Esophagus muscularis mucosa (tissue), 4 donors: ENCODE results near the gene NABP1. TPM values are rescaled to one million over a fixed set of nuclear protein-coding genes. Genes with fewer than 3 reads are reported as not detected.

ENCODE experiments used
- DNase-seq: peaks from one replicate; pipeline ENCODE4 v3.0.0-alpha.2; 2017; ENCODE audit errors: extremely low spot score
- H3K27ac ChIP-seq, 4 donors: fragments of 200-600 bp; sonication (generic); replicated peaks in 1 of 4; 1 replicate in 3 of 4; 2 replicates in 1 of 4; pipeline ENCODE4 v1.5.1; 2016 to 2019; ENCODE audit warnings: mild to moderate bottlenecking in 1 of 4
- H3K27me3 ChIP-seq, 4 donors: fragments of 200-600 bp; sonication (generic); one replicate each; pipeline versions ENCODE4 v1.5.1 to v1.6.0; 2016 to 2019
- H3K36me3 ChIP-seq, 4 donors: fragments of 200-600 bp; sonication (generic); one replicate each; pipeline ENCODE4 v1.5.1; 2016 to 2019
- H3K4me1 ChIP-seq, 4 donors: fragments of 200-600 bp; sonication (generic); one replicate each; pipeline ENCODE4 v1.5.1; 2016 to 2019
- H3K4me3 ChIP-seq, 4 donors: fragments of 200-600 bp; sonication (generic); 1 replicate in 2 of 4; 2 replicates in 2 of 4; pipeline ENCODE4 v1.5.1; 2016 to 2019; ENCODE audit warnings: mild to moderate bottlenecking in 4 of 4, moderate library complexity in 1 of 4
- H3K9me3 ChIP-seq, 4 donors: fragments of 200-600 bp; sonication (generic); 1 replicate in 3 of 4; 2 replicates in 1 of 4; pipeline ENCODE4 v1.5.1; 2016 to 2019
- EP300 ChIP-seq: sonication (generic); formaldehyde crosslinking; IDR thresholded peaks from one replicate; pipeline ENCODE4 v1.6.1; 2017; ENCODE audit warnings: antibody characterized with exemption
- POLR2A ChIP-seq: fragments of 450-650 bp; IDR thresholded peaks from one replicate; pipeline ENCODE4 v1.6.1; 2017; ENCODE audit warnings: antibody characterized with exemption, moderate library complexity, mild to moderate bottlenecking, low read depth
- POLR2AphosphoS5 ChIP-seq, 2 donors: sonication (generic); formaldehyde crosslinking; IDR thresholded peaks; one replicate each; pipeline ENCODE4 v1.6.1; 2017; ENCODE audit warnings: antibody characterized with exemption in 2 of 2
- WGBS: methylation state at CpG from one replicate; pipeline ENCODE4 v1.1.5; 2018; 5-methylcytosine and 5-hydroxymethylcytosine counted together
- intact Hi-C: fragments of 100-400 bp; cut with DNase I; formaldehyde crosslinking; loops from one replicate; pipeline ENCODE4 v1.15.1; 2023
- total RNA-seq, 4 donors: library from RNA; depleted of rRNA; stranded (reverse); fragments of >200 nt; gene quantifications; one replicate each; pipeline versions ENCODE4 v1.1.0 to v1.2.1, GENCODE V29; 2016
- TF ChIP-seq, protein P1 (sequence below), 3 experiments: fragments of 200-600 bp in 2 of 3; fragments of 450-650 bp in 1 of 3; sonication (generic) in 2 of 3; IDR thresholded peaks; one replicate each; pipeline ENCODE4 v1.5.1; 2017 to 2019; ENCODE audit warnings: antibody characterized with exemption in 3 of 3, mild to moderate bottlenecking in 2 of 3, moderate library complexity in 1 of 3

The NABP1 gene
- total RNA-seq, 4 donors from 2014 or later: 4.2 to 27.8 (median 8.0) TPM

DNA sequence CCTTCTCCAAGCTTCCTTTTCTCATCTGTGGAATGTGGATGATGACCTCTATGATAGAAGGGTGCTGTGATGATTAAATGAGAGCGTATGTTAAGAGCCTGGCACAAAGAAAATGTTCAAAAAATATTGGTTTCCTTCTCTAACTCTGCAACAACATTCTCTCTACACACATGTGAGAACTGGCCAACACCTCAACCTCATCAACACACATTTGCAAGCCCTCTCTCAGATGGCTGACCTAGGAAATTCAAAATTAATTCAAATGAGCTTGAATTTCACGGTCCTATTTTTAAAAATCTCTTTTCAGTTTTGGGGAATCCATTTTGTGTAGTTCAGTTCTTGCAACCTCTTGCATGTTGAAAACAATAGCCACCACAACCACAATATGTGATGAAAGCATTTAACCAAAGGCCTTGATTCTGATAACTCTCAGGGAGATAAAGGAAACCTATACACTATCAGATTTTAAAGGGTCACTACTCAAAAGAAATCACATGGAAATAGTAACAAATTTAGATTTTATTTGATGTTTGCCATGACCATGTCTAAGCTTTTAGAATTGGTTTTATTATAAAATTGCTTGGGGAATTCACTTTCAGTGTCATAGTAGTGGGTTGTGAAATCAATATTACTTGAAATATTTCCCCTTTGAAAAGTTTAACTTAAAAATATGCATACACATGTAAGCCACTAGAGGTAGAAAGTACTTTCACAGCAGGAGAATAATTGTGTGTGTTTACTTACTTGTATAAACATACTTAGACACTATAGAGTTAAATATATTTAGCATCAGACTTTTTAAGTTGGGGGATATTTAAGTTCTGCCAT lies 16.6 kb upstream of the NABP1 start:
- intact Hi-C loops: no loop called here
- WGBS: 90% methylated on average over 2 of the region's 2 CpGs
- Histone ChIP-seq H3K9me3 (no peaks in the 10 kb centered on the region), H3K4me3 (no peak overlapping the region), H3K27me3 (no peaks in the 10 kb centered on the region), H3K36me3 (no peaks in the 10 kb centered on the region), H3K27ac (no peak overlapping the region), H3K4me1 (no peaks in the 10 kb centered on the region)
- TF ChIP-seq EP300: no peak
- no peak for TF ChIP-seq POLR2AphosphoS5 (IDR thresholded peaks at IDR 0.05)
- TF ChIP-seq POLR2A: no peak
- TF ChIP-seq, protein P1, sequence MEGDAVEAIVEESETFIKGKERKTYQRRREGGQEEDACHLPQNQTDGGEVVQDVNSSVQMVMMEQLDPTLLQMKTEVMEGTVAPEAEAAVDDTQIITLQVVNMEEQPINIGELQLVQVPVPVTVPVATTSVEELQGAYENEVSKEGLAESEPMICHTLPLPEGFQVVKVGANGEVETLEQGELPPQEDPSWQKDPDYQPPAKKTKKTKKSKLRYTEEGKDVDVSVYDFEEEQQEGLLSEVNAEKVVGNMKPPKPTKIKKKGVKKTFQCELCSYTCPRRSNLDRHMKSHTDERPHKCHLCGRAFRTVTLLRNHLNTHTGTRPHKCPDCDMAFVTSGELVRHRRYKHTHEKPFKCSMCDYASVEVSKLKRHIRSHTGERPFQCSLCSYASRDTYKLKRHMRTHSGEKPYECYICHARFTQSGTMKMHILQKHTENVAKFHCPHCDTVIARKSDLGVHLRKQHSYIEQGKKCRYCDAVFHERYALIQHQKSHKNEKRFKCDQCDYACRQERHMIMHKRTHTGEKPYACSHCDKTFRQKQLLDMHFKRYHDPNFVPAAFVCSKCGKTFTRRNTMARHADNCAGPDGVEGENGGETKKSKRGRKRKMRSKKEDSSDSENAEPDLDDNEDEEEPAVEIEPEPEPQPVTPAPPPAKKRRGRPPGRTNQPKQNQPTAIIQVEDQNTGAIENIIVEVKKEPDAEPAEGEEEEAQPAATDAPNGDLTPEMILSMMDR (IDR thresholded peaks at IDR 0.05): no peak
- no peak for DNase-seq

DNA sequence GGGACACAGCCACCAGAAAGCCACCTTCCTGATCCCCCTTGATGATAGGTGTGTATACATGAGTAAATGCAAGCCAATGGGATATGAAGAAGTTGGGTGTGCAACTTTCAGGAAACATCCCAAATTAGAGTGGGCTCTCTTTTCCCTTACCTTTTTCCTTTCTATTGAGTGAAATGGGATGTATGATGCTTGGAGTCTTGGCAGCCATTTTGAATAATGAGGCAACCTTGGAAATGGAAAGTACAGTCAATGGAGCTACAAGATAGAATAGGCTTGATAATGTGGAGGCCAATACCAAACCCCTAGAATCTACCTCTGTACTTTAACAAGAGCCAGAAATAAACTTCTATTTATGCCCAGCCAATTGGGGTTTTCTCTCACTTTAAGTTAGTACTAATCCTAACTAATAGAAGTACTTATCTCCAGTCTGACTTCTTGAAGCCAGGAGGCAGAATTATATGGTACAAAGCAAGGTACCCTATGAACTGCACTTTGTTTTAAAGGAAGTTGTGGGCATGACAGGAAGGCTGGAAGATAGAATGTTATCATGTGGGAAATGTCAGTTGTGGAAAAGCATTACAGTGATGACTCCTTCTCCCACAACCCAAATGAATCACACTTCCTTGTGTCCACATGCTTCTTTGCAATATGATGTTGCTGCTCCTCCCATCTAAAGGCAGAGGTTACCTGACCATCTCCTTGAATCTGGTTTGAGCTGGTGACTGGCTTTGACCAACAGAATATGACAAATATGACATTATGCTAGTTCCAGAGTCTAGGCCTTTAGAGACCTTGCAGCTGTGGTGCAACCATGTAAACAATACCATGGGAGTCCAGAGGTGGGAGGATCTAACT lies 12.9 kb upstream of the NABP1 start:
- no peak for DNase-seq
- Histone ChIP-seq H3K4me3 (no peak overlapping the region), H3K36me3 (no peaks in the 10 kb centered on the region), H3K27ac (no peak overlapping the region), H3K4me1 (no peaks in the 10 kb centered on the region), H3K27me3 (peaks cover 0 to under 1% (median 0%) of the 10 kb centered on the region in 4 donors), H3K9me3 (no peaks in the 10 kb centered on the region)
- no peak for TF ChIP-seq POLR2AphosphoS5 (IDR thresholded peaks at IDR 0.05)
- TF ChIP-seq, protein P1 (IDR thresholded peaks at IDR 0.05): no peak
- no peak for TF ChIP-seq EP300
- intact Hi-C loops: no loop called here

DNA sequence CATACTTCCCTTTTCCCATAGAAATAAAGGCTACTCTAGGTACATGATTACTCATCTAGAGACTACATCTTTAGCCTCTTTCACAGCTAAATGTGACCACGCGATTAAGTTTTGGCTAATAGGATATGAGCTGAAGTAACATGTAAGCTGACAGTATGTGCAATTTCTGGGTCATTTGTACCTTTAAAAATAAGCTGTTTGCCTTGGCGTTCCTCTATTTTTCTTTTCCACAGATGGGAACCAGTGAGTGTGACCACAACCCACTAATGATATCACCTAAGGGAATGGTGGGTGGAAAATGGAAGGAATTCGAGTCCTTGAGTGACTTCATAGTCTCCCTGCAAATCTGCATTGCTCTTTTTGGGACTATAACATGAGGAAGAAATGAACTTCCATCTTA lies 11.7 kb upstream of the NABP1 start:
- Histone ChIP-seq H3K27me3 (peaks cover 0 to 4% (median 0%) of the 10 kb centered on the region in 4 donors), H3K36me3 (no peaks in the 10 kb centered on the region), H3K9me3 (no peaks in the 10 kb centered on the region), H3K4me3 (no peak overlapping the region), H3K4me1 (no peaks in the 10 kb centered on the region), H3K27ac (no peak overlapping the region)
- intact Hi-C loops: no loop called here
- WGBS: 91% methylated on average over 4 of the region's 4 CpGs
- no peak for DNase-seq
- TF ChIP-seq POLR2A: no peak
- TF ChIP-seq EP300: no peak
- TF ChIP-seq, protein P1 (IDR thresholded peaks at IDR 0.05): no peak
- TF ChIP-seq POLR2AphosphoS5 (IDR thresholded peaks at IDR 0.05): no peak

DNA sequence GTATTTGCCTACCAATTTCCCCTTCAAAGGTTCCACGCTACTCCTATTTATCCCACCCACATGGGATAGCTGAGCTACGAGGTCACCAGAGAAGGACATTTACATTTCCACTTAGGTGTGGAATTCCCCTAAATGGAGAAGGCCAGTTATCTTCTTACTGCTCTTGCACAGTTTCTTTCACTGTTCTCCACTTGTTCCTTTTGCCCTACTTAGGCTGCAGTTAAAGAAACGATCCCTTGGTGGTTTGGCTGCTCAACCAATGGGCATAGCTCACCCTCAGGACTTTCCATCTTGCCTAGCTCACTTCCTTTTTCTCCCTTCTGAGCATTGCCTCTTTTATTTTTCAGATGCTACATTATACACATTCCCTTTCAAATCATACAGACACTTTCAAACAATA lies 11.2 kb upstream of the NABP1 start:
- no peaks in the 10 kb centered on the region for H3K36me3 ChIP-seq

More for the DNA sequence above, 11.2 kb upstream of the NABP1 start:
- Histone ChIP-seq H3K27me3 (peaks cover 0 to 4% (median 0%) of the 10 kb centered on the region in 4 donors), H3K9me3 (no peaks in the 10 kb centered on the region), H3K4me3 (no peak overlapping the region), H3K27ac (no peak overlapping the region), H3K4me1 (no peaks in the 10 kb centered on the region)
- DNase-seq: no peak
- no peak for TF ChIP-seq EP300
- TF ChIP-seq POLR2A: no peak
- TF ChIP-seq, protein P1 (IDR thresholded peaks at IDR 0.05): no peak
- TF ChIP-seq POLR2AphosphoS5 (IDR thresholded peaks at IDR 0.05): no peak
- WGBS: 59% methylated on average over 3 of the region's 3 CpGs
- intact Hi-C loops: no loop called here
